Upper lobe of left lung (tissue), 4 donors: ENCODE measurements around the gene DPP4.

Experiments
- POLR2A ChIP-seq, 4 donors: fragments of 450-650 bp; IDR thresholded peaks; one replicate each; pipeline ENCODE4 v1.5.1; 2016 to 2017; ENCODE audit warnings: antibody characterized with exemption in 4 of 4, mild to moderate bottlenecking in 2 of 4
- POLR2AphosphoS5 ChIP-seq, 2 donors: sonication (generic); formaldehyde crosslinking; IDR thresholded peaks; one replicate each; pipeline ENCODE4 v1.5.1; 2017; ENCODE audit warnings: antibody characterized with exemption in 2 of 2
- TF ChIP-seq, protein P1 (sequence below), 6 experiments: fragments of 450-650 bp in 4 of 6; fragments of 200-600 bp in 2 of 6; sonication (generic) in 2 of 6; IDR thresholded peaks; one replicate each; pipeline ENCODE4 v1.5.1; 2016 to 2019; ENCODE audit warnings: antibody characterized with exemption in 6 of 6

DNA sequence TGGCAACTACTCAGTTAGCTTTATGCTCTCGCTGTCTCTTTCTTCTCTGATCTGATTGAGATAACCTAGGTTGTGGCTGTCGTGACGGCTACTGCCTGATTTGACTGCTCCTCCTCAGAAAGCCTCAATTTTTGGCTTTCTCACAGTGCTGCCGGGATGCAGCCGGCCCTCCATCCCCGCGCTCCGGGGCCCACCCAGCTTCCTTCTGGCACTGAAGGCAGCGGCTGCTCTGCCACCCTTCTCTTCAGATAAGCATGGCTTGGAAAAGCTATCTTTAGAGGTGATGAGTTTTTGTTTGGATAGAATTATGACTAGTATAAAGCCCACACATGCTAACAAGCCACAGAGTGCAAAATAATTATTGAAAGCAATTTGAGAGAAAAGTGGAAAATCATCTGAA is 102.5 kb downstream of the DPP4 start:
- TF ChIP-seq, protein P1, sequence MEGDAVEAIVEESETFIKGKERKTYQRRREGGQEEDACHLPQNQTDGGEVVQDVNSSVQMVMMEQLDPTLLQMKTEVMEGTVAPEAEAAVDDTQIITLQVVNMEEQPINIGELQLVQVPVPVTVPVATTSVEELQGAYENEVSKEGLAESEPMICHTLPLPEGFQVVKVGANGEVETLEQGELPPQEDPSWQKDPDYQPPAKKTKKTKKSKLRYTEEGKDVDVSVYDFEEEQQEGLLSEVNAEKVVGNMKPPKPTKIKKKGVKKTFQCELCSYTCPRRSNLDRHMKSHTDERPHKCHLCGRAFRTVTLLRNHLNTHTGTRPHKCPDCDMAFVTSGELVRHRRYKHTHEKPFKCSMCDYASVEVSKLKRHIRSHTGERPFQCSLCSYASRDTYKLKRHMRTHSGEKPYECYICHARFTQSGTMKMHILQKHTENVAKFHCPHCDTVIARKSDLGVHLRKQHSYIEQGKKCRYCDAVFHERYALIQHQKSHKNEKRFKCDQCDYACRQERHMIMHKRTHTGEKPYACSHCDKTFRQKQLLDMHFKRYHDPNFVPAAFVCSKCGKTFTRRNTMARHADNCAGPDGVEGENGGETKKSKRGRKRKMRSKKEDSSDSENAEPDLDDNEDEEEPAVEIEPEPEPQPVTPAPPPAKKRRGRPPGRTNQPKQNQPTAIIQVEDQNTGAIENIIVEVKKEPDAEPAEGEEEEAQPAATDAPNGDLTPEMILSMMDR (IDR thresholded peaks at IDR 0.05) = no peak
- TF ChIP-seq POLR2AphosphoS5 (IDR thresholded peaks at IDR 0.05) = no peak
- TF ChIP-seq POLR2A (IDR thresholded peaks at IDR 0.05) = no peak
